ENCODE results near the gene POU2AF1. TPM values are rescaled to one million over a fixed set of nuclear protein-coding genes. Genes with fewer than 3 reads are reported as not detected.

POU2AF1 gene
- total and polyA plus RNA-seq, 2 of the 13 experiments (the other 11 are each of a cell fraction or from before 2014, with no cell fraction given) = 1.9 to 3.6 TPM

DNA sequence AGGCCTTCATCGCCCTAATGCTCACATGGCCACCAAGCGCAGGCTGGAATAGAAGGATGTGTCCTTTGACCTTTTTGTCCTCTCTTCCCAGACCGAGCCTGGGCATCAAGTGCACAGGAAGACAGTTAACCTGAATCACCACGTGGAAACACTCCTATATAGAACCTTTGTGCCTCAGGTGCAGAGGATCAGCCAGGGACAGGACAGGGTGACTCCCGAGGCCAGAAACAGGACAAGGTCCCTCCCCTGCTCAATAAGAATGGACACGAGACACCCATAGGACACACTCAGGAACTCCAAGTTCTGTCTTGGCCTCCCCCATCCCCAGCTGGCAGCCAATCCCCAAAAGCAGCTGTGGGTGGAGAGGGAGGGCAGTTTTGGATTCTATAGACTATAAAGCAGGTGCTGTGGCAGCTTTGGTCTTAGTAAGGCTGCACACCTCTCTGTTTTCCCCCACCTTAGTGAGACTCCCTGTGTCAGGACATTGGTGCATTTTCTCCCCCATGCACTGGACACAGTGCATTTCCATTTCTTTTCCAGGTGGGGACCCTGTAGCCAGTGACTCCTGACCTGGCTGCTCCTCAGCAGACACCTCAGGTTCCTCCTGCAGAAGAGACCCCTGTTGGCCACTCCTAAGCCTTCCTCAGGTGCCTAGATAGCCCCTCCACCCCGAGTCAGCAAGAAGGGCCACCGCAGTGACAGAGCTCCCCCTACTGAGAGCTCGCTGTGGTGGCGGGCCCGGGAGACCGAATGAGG, 43.6 kb upstream of the POU2AF1 start (continued):
- no peak for TF ChIP-seq ZNF510 (CRISPR knock-in tag; IDR thresholded peaks at IDR 0.05; ENCODE audit: low read depth)
- no peak for TF ChIP-seq ZNF33B (CRISPR knock-in tag; IDR thresholded peaks at IDR 0.05)
- TF ChIP-seq FOXP1 (IDR thresholded peaks at IDR 0.05) = no peak
- peak; percentile 41; the same call in 1 of the 2 replicates for TF ChIP-seq FOXP1 (CRISPR knock-in tag; IDR thresholded peaks at IDR 0.05)
- peak; percentile 78 for TF ChIP-seq GFI1 (CRISPR knock-in tag; IDR thresholded peaks at IDR 0.05; ENCODE audit: borderline replicate concordance)
- TF ChIP-seq ZNF552 (CRISPR knock-in tag; IDR thresholded peaks at IDR 0.05; ENCODE audit: borderline replicate concordance) = no peak; the same call in 1 of the 2 replicates
- peak; percentile 84; the same call in 1 of the 2 replicates for TF ChIP-seq KDM4B (CRISPR knock-in tag; IDR thresholded peaks at IDR 0.05)
- TF ChIP-seq MNT (IDR thresholded peaks at IDR 0.05) = no peak
- TF ChIP-seq, protein P1, sequence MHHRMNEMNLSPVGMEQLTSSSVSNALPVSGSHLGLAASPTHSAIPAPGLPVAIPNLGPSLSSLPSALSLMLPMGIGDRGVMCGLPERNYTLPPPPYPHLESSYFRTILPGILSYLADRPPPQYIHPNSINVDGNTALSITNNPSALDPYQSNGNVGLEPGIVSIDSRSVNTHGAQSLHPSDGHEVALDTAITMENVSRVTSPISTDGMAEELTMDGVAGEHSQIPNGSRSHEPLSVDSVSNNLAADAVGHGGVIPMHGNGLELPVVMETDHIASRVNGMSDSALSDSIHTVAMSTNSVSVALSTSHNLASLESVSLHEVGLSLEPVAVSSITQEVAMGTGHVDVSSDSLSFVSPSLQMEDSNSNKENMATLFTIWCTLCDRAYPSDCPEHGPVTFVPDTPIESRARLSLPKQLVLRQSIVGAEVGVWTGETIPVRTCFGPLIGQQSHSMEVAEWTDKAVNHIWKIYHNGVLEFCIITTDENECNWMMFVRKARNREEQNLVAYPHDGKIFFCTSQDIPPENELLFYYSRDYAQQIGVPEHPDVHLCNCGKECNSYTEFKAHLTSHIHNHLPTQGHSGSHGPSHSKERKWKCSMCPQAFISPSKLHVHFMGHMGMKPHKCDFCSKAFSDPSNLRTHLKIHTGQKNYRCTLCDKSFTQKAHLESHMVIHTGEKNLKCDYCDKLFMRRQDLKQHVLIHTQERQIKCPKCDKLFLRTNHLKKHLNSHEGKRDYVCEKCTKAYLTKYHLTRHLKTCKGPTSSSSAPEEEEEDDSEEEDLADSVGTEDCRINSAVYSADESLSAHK (CRISPR knock-in tag; IDR thresholded peaks at IDR 0.05; ENCODE audit: borderline replicate concordance) = no peak
- TF ChIP-seq CERS6 (CRISPR knock-in tag; IDR thresholded peaks at IDR 0.05) = no peak
- TF ChIP-seq IKZF1 (IDR thresholded peaks at IDR 0.05) = no peak
- TF ChIP-seq ZNF275 (CRISPR knock-in tag; IDR thresholded peaks at IDR 0.05; ENCODE audit: borderline replicate concordance) = peak; percentile 67; the same call in 1 of the 2 replicates
- 0 out of 2 replicates have a peak, but pooled peaks have one; percentile 79 for TF ChIP-seq TOPORS (CRISPR knock-in tag; IDR thresholded peaks at IDR 0.05)
- TF ChIP-seq ZSCAN20 (CRISPR knock-in tag; IDR thresholded peaks at IDR 0.05; ENCODE audit: borderline replicate concordance) = no peak
- TF ChIP-seq KDM6A (CRISPR knock-in tag; IDR thresholded peaks at IDR 0.05; ENCODE audit: low read depth) = no peak
- no peak for TF ChIP-seq ZNF724P (CRISPR knock-in tag; IDR thresholded peaks at IDR 0.05; ENCODE audit: borderline replicate concordance)
- TF ChIP-seq, protein P2, sequence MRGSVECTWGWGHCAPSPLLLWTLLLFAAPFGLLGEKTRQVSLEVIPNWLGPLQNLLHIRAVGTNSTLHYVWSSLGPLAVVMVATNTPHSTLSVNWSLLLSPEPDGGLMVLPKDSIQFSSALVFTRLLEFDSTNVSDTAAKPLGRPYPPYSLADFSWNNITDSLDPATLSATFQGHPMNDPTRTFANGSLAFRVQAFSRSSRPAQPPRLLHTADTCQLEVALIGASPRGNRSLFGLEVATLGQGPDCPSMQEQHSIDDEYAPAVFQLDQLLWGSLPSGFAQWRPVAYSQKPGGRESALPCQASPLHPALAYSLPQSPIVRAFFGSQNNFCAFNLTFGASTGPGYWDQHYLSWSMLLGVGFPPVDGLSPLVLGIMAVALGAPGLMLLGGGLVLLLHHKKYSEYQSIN (CRISPR knock-in tag; IDR thresholded peaks at IDR 0.05; ENCODE audit: borderline replicate concordance) = no peak
- no peak for TF ChIP-seq RBFOX2 (IDR thresholded peaks at IDR 0.05; ENCODE audit: low read depth, low read length)
- peak; percentile 71; the same call in 1 of the 2 replicates for TF ChIP-seq SP140L (CRISPR knock-in tag; IDR thresholded peaks at IDR 0.05; ENCODE audit: borderline replicate concordance)
- no peak for TF ChIP-seq MED13 (CRISPR knock-in tag; IDR thresholded peaks at IDR 0.05)
- TF ChIP-seq MEIS2 (CRISPR knock-in tag; IDR thresholded peaks at IDR 0.05) = no peak
- peak; percentile 84 for TF ChIP-seq PHF5A (CRISPR knock-in tag; IDR thresholded peaks at IDR 0.05; ENCODE audit: low read depth, unreplicated experiment)
- peak; percentile 77; the same call in 1 of the 2 replicates for TF ChIP-seq ZMYM2 (CRISPR knock-in tag; IDR thresholded peaks at IDR 0.05)
- 0 out of 2 replicates have a peak, but pooled peaks have one; percentile 49 for TF ChIP-seq ZNF329 (CRISPR knock-in tag; IDR thresholded peaks at IDR 0.05; ENCODE audit: low read depth)
